Measurements from ENCODE around the gene LRRC49.
"Not testable (repeated sequence)": the region's sequence is repeated elsewhere in the genome, so short reads cannot be mapped to it uniquely, and the experiment has no call there.

LRRC49 gene

DNA sequence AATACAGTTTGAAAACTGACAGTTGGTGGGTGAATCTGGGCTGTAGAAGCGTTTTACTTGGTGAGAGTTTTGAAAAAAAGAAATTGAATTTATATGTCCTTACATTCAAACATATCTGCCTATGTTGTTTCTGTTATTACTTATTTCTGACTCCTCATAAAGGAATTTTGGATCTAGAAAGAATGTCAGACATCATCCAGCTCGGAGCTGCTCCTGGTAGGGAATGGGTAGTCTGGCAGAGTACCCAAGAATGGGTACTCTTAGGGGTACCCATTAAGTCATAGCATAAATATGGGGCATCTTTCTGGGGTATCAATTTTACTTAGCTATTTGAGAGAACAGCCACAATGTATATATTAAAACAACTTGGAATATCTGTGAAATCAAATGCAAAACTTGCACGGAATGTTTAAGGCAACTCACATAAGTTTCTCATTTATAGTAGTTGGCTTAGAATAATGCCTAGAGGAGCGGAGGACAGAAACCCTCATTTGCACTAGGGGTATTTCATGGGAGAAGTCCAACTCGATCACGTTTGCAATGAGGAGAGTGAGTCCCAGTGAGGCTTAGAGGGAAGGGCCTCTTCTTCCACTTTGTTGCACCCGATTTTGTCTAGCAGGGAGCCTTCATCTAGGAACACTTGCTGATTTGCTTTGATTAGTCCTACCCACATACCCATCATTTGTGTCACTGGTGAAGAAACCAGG is 36.3 kb upstream of the LRRC49 start:
- no peak overlapping the region for H3K27ac ChIP-seq (ENCODE audit: insufficient read depth, low read depth, low read length, poor library complexity, severe bottlenecking)
- 90 to 91% methylated on average over 6 to 7 of the region's 7 CpGs for WGBS, 2 experiments

GRCh38 chr15:70856884-70857561 is 35.6 kb upstream of the LRRC49 start:
- 92 to 93% methylated on average over 5 of the region's 5 CpGs for WGBS, 2 experiments

More for the DNA sequence above, 36.3 kb upstream of the LRRC49 start:
- Histone ChIP-seq H3K4me3 (ENCODE audit: insufficient read depth, low read depth, low read length) (no peak overlapping the region), H3K4me1 (ENCODE audit: control insufficient read depth, insufficient read depth, low read length) (no peaks in the 10 kb centered on the region), H3K9me3 (ENCODE audit: control insufficient read depth, low read length) (no peaks in the 10 kb centered on the region), H3K36me3 (ENCODE audit: control insufficient read depth, insufficient read depth, low read length) (no peaks in the 10 kb centered on the region), H3K27me3 (ENCODE audit: control insufficient read depth, insufficient read depth, low read length, poor library complexity, severe bottlenecking) (peaks cover 14% of the 10 kb centered on the region)

DNA sequence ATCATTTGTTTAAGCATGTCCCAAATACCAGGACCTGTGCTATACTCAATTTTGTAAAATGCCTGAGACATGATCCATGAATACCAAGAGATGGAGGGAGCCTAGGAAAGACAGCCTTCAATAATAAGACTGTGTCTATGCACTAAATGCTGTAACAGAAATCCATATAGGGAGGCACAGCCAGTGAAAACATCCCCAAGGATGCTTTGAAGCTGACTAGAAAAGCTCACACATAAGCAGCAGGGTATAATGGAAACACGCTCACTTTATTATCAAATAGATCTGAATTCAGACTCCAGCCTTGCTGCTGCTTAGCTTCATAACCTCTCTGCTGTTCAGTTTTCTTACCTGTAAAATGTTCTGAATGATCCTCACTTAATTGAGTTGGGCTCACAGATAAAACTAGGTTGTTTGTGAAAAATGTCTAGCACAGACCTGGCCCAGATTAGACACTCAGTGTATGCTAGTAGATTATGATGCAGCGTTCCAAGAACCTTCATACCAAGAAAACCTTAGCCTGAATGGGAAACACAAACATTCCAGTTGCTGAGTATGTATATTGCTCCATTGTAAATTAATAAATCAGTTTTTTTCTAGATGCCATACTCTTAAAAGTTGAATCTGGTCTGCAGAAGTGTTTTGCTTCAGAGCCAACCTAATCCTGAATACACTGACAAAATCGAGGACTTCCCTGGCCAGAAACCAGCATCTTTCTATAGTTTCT is 34.9 kb upstream of the LRRC49 start:
- H3K27ac ChIP-seq (ENCODE audit: insufficient read depth, low read depth, low read length, poor library complexity, severe bottlenecking), result no peak overlapping the region
- 91 to 93% methylated on average over 3 of the region's 3 CpGs for WGBS, 2 experiments

More at GRCh38 chr15:70856884-70857561, 35.6 kb upstream of the LRRC49 start:
- Histone ChIP-seq H3K9me3 (ENCODE audit: control insufficient read depth, low read length) (no peaks in the 10 kb centered on the region), H3K4me3 (ENCODE audit: insufficient read depth, low read depth, low read length) (no peak overlapping the region), H3K36me3 (ENCODE audit: control insufficient read depth, insufficient read depth, low read length) (no peaks in the 10 kb centered on the region), H3K27me3 (ENCODE audit: control insufficient read depth, insufficient read depth, low read length, poor library complexity, severe bottlenecking) (peaks cover 14% of the 10 kb centered on the region), H3K27ac (ENCODE audit: insufficient read depth, low read depth, low read length, poor library complexity, severe bottlenecking) (no peak overlapping the region), H3K4me1 (ENCODE audit: control insufficient read depth, insufficient read depth, low read length) (no peaks in the 10 kb centered on the region)

DNA sequence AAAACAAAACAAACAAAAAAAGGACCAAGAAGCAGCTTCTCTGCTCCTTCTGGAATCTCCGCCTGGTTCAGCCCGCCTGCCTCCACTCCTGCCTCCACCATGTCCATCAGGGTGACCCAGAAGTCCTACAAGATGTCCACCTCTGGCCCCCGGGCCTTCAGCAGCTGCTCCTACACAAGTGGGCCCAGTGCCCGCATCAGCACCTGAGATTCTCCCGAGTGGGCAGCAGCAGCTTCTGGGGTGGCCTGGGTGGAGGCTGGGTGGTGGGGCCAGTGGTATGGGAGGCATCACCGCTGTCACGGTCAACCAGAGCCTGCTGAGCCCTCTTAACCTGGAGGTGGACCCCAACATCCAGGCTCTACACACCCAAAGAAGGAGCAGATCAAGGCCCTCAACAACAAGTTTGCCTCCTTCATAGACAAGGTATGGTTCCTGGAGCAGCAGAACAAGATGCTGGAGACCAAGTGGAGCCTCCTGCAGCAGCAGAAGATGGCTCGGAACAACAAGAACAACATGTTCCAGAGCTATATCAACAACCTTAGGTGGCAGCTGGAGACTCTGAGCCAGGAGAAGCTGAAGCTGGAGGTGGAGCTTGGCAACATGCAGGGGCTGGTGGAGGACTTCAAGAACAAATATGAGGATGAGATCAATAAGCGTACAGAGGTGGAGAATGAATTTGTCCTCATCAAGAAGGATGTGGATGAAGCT is 33.9 kb upstream of the LRRC49 start:
- not testable (repeated sequence) for H3K9me3 ChIP-seq (ENCODE audit: control insufficient read depth, low read length); H3K36me3 ChIP-seq (ENCODE audit: control insufficient read depth, insufficient read depth, low read length); H3K27ac ChIP-seq (ENCODE audit: insufficient read depth, low read depth, low read length, poor library complexity, severe bottlenecking); H3K4me3 ChIP-seq (ENCODE audit: insufficient read depth, low read depth, low read length); H3K4me1 ChIP-seq (ENCODE audit: control insufficient read depth, insufficient read depth, low read length)
- H3K27me3 ChIP-seq (ENCODE audit: control insufficient read depth, insufficient read depth, low read length, poor library complexity, severe bottlenecking), result peaks cover 10% of the 10 kb centered on the region
- 93 to 95% methylated on average over 9 of the region's 9 CpGs for WGBS, 2 experiments

More for the DNA sequence above, 34.9 kb upstream of the LRRC49 start:
- Histone ChIP-seq H3K27me3 (ENCODE audit: control insufficient read depth, insufficient read depth, low read length, poor library complexity, severe bottlenecking) (peaks cover 10% of the 10 kb centered on the region), H3K9me3 (ENCODE audit: control insufficient read depth, low read length) (no peaks in the 10 kb centered on the region), H3K4me1 (ENCODE audit: control insufficient read depth, insufficient read depth, low read length) (no peaks in the 10 kb centered on the region), H3K4me3 (ENCODE audit: insufficient read depth, low read depth, low read length) (no peak overlapping the region), H3K36me3 (ENCODE audit: control insufficient read depth, insufficient read depth, low read length) (no peaks in the 10 kb centered on the region)

- Histone ChIP-seq H3K9me3 (ENCODE audit: control insufficient read depth, low read length) (no peaks in the 10 kb centered on the region), H3K27ac (ENCODE audit: insufficient read depth, low read depth, low read length, poor library complexity, severe bottlenecking) (no peak overlapping the region), H3K4me1 (ENCODE audit: control insufficient read depth, insufficient read depth, low read length) (no peaks in the 10 kb centered on the region), H3K27me3 (ENCODE audit: control insufficient read depth, insufficient read depth, low read length, poor library complexity, severe bottlenecking) (peaks cover 10% of the 10 kb centered on the region), H3K36me3 (ENCODE audit: control insufficient read depth, insufficient read depth, low read length) (no peaks in the 10 kb centered on the region), H3K4me3 (ENCODE audit: insufficient read depth, low read depth, low read length) (no peak overlapping the region)
- 94% methylated on average over 14 of the region's 14 CpGs for WGBS, 2 experiments
These were observed 33.2 kb upstream of the LRRC49 start for GRCh38 chr15:70859322-70859908.

GRCh38 chr15:70859998-70860397 is 32.6 kb upstream of the LRRC49 start:
- Histone ChIP-seq H3K4me1 (ENCODE audit: control insufficient read depth, insufficient read depth, low read length) (no peaks in the 10 kb centered on the region), H3K27ac (ENCODE audit: insufficient read depth, low read depth, low read length, poor library complexity, severe bottlenecking) (no peak overlapping the region), H3K4me3 (ENCODE audit: insufficient read depth, low read depth, low read length) (no peak overlapping the region), H3K9me3 (ENCODE audit: control insufficient read depth, low read length) (no peaks in the 10 kb centered on the region), H3K27me3 (ENCODE audit: control insufficient read depth, insufficient read depth, low read length, poor library complexity, severe bottlenecking) (peaks cover 10% of the 10 kb centered on the region), H3K36me3 (ENCODE audit: control insufficient read depth, insufficient read depth, low read length) (no peaks in the 10 kb centered on the region)
- 87 to 90% methylated on average over 11 of the region's 11 CpGs for WGBS, 2 experiments

- no peak overlapping the region for H3K4me3 ChIP-seq (ENCODE audit: insufficient read depth, low read depth, low read length)
- no peak overlapping the region for H3K27ac ChIP-seq (ENCODE audit: insufficient read depth, low read depth, low read length, poor library complexity, severe bottlenecking)
- H3K36me3 ChIP-seq (ENCODE audit: control insufficient read depth, insufficient read depth, low read length), result no peaks in the 10 kb centered on the region
- H3K4me1 ChIP-seq (ENCODE audit: control insufficient read depth, insufficient read depth, low read length), result no peaks in the 10 kb centered on the region
- 78 to 83% methylated on average over 4 of the region's 4 CpGs for WGBS, 2 experiments
- H3K9me3 ChIP-seq (ENCODE audit: control insufficient read depth, low read length), result no peaks in the 10 kb centered on the region
- H3K27me3 ChIP-seq (ENCODE audit: control insufficient read depth, insufficient read depth, low read length, poor library complexity, severe bottlenecking), result no peaks in the 10 kb centered on the region
These were observed 29.0 kb upstream of the LRRC49 start for GRCh38 chr15:70863450-70864218.

DNA sequence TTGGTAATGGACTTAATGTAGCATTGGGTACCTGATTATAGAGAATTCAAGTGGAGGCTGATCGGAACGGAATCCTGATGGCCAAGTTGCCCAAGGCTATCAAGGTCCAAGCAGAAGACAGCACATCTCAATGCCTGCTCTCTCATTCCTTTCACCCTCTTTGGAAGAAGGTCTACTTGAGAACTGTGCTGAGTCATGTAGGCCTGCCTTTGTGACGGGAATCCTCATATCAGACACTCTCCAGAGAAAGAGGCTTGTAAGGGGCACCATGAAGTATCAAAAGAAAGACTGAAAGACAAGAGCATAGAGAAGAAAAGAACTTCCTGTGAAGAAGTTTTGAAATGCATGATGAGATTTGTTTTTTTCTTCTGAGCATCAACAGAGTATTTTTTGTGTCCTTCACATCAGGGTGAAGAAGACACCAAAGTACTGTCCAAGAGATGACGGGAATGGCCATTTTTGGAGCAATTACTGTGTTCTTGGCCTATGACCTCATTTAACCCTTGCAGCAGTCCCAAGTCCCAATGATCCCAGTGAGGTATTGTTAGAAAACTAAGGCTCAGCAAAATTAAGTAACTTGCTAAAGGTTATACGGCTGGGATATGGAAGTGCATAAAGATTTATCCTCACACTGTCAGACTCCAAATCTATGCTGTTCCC is 25.5 kb upstream of the LRRC49 start:
- H3K4me1 ChIP-seq (ENCODE audit: control insufficient read depth, insufficient read depth, low read length), result no peaks in the 10 kb centered on the region
- 90 to 93% methylated on average over 5 of the region's 5 CpGs for WGBS, 2 experiments
- H3K27ac ChIP-seq (ENCODE audit: insufficient read depth, low read depth, low read length, poor library complexity, severe bottlenecking), result no peak overlapping the region
- no peaks in the 10 kb centered on the region for H3K9me3 ChIP-seq (ENCODE audit: control insufficient read depth, low read length)
- H3K4me3 ChIP-seq (ENCODE audit: insufficient read depth, low read depth, low read length), result no peak overlapping the region
- H3K36me3 ChIP-seq (ENCODE audit: control insufficient read depth, insufficient read depth, low read length), result no peaks in the 10 kb centered on the region
- H3K27me3 ChIP-seq (ENCODE audit: control insufficient read depth, insufficient read depth, low read length, poor library complexity, severe bottlenecking), result no peaks in the 10 kb centered on the region

- Histone ChIP-seq H3K4me3 (ENCODE audit: insufficient read depth, low read depth, low read length) (no peak overlapping the region), H3K27me3 (ENCODE audit: control insufficient read depth, insufficient read depth, low read length, poor library complexity, severe bottlenecking) (no peaks in the 10 kb centered on the region), H3K27ac (ENCODE audit: insufficient read depth, low read depth, low read length, poor library complexity, severe bottlenecking) (no peak overlapping the region), H3K4me1 (ENCODE audit: control insufficient read depth, insufficient read depth, low read length) (no peaks in the 10 kb centered on the region), H3K36me3 (ENCODE audit: control insufficient read depth, insufficient read depth, low read length) (no peaks in the 10 kb centered on the region), H3K9me3 (ENCODE audit: control insufficient read depth, low read length) (no peaks in the 10 kb centered on the region)
- WGBS, 2 experiments, result 90 to 100% methylated on average over 5 to 6 of the region's 6 CpGs
These were observed 24.6 kb upstream of the LRRC49 start for GRCh38 chr15:70867911-70868467.

Data from ectodermal cell (in vitro differentiated cells).